Gastroesophageal sphincter (tissue), 3 donors: ENCODE data around the gene TRIM65.

Source experiments
- EP300 ChIP-seq: sonication (generic); formaldehyde crosslinking; IDR thresholded peaks from one replicate; pipeline ENCODE4 v1.6.1; 2017; ENCODE audit warnings: antibody characterized with exemption, mild to moderate bottlenecking
- POLR2A ChIP-seq, 2 donors: fragments of 450-650 bp; IDR thresholded peaks; one replicate each; pipeline ENCODE4 v1.6.1; 2017; ENCODE audit warnings: antibody characterized with exemption in 2 of 2, mild to moderate bottlenecking in 2 of 2, moderate library complexity in 1 of 2
- POLR2AphosphoS5 ChIP-seq: sonication (generic); formaldehyde crosslinking; IDR thresholded peaks from one replicate; pipeline ENCODE4 v1.6.1; 2017; ENCODE audit warnings: antibody characterized with exemption
- TF ChIP-seq, protein P1 (sequence below), 4 experiments: fragments of 200-600 bp in 2 of 4; fragments of 450-650 bp in 2 of 4; sonication (generic) in 1 of 4; IDR thresholded peaks; one replicate each; pipeline ENCODE4 v1.5.1; 2017 to 2019; ENCODE audit warnings: antibody characterized with exemption in 4 of 4, mild to moderate bottlenecking in 2 of 4, moderate library complexity in 2 of 4

DNA sequence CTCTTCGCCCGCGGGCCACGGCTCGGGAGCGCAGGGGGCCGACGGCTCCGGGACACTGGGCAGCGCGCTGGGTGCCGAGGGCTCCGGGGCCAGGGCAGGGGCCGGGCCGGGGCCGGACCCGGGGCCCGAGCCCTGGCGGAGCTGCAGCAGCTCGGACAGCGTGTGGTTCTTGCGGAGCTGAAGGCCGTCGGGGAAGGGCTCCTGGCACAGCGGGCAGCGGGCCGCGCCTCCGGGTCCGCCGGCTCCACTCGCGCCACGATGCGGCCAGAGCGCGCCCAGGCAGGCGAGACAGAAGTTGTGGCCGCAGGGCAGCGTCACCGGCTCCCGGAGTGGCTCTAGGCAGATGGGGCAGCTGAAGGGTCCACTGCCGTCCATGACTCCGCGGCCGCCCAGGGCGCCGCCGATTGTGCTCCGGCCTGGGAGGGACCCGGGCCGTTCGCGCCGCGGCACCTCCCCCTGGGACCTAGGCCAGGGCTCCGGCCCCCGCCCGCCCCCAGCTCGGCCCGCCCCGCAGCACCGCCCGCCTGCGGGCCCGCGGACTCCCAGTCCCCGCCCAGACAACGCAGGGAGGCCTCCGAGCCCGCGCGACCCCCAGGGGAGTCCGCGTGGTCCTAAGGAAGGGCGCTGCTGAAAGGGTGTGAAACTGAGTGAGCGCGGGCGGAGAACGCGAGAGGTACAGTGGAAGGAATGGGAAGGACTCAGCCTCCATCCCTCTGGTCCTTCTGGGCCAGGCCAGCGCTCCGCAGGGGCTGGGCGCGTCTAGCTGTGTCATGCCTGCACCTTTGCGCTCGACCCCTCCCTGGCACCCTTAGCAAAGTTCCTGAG is 18.4 kb downstream of the TRIM65 start, which contains the start of gene TRIM47:
- TF ChIP-seq POLR2A (IDR thresholded peaks at IDR 0.05) = peak; percentile 86 to 90
- TF ChIP-seq, protein P1, sequence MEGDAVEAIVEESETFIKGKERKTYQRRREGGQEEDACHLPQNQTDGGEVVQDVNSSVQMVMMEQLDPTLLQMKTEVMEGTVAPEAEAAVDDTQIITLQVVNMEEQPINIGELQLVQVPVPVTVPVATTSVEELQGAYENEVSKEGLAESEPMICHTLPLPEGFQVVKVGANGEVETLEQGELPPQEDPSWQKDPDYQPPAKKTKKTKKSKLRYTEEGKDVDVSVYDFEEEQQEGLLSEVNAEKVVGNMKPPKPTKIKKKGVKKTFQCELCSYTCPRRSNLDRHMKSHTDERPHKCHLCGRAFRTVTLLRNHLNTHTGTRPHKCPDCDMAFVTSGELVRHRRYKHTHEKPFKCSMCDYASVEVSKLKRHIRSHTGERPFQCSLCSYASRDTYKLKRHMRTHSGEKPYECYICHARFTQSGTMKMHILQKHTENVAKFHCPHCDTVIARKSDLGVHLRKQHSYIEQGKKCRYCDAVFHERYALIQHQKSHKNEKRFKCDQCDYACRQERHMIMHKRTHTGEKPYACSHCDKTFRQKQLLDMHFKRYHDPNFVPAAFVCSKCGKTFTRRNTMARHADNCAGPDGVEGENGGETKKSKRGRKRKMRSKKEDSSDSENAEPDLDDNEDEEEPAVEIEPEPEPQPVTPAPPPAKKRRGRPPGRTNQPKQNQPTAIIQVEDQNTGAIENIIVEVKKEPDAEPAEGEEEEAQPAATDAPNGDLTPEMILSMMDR (IDR thresholded peaks at IDR 0.05) = peak in 3 of 4 experiments; percentile 30 to 59 (median 41)
- TF ChIP-seq POLR2AphosphoS5 = peak; percentile 80
- TF ChIP-seq EP300 = no peak
